ENCODE measurements around the gene SMAD2. TPM values are rescaled to one million over a fixed set of nuclear protein-coding genes. Genes with fewer than 3 reads are reported as not detected.

Gene SMAD2
- polyA plus RNA-seq, 1 experiment, result 52.2 TPM

DNA sequence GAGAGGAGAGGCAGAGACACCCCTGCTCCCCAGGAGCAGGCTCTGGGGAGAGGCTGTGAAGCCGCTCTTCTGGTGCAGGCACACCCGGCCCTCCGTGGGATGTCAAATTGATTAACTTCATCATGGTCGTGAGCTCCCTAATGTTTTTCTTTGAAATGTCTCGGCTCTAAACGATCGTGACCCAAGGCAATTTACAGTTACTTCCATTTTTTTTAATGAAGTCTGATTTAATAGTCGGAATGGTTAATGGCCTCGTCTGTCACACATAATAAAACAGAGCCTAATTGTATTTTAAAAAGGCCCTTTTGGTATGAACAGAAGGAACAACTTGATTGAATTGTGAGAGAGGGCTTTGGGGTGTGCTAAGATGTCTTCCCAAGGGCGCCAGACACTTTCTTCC, 130.2 kb downstream of the SMAD2 start:
- H3K27me3 ChIP-seq (ENCODE audit: control insufficient read depth, insufficient read depth, low read length), result peaks cover 12% of the 10 kb centered on the region
- H3K4me3 ChIP-seq (ENCODE audit: low read depth, low read length), result no peak overlapping the region
- no peak for DNase-seq (ENCODE audit: low read depth)
- ChIA-PET CTCF (interaction anchor here (1.3 kb wide), 1 partner anchor 51 kb away, joined by 5 read pairs; no protein-coding TSS in a partner anchor), POLR2A (no interaction called here)
- H3K36me3 ChIP-seq (ENCODE audit: control insufficient read depth, insufficient read depth, low read length), result no peaks in the 10 kb centered on the region
- TF ChIP-seq, protein P1, sequence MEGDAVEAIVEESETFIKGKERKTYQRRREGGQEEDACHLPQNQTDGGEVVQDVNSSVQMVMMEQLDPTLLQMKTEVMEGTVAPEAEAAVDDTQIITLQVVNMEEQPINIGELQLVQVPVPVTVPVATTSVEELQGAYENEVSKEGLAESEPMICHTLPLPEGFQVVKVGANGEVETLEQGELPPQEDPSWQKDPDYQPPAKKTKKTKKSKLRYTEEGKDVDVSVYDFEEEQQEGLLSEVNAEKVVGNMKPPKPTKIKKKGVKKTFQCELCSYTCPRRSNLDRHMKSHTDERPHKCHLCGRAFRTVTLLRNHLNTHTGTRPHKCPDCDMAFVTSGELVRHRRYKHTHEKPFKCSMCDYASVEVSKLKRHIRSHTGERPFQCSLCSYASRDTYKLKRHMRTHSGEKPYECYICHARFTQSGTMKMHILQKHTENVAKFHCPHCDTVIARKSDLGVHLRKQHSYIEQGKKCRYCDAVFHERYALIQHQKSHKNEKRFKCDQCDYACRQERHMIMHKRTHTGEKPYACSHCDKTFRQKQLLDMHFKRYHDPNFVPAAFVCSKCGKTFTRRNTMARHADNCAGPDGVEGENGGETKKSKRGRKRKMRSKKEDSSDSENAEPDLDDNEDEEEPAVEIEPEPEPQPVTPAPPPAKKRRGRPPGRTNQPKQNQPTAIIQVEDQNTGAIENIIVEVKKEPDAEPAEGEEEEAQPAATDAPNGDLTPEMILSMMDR (IDR thresholded peaks at IDR 0.05; ENCODE audit: insufficient read depth, low read depth, low read length), result no peak

DNA sequence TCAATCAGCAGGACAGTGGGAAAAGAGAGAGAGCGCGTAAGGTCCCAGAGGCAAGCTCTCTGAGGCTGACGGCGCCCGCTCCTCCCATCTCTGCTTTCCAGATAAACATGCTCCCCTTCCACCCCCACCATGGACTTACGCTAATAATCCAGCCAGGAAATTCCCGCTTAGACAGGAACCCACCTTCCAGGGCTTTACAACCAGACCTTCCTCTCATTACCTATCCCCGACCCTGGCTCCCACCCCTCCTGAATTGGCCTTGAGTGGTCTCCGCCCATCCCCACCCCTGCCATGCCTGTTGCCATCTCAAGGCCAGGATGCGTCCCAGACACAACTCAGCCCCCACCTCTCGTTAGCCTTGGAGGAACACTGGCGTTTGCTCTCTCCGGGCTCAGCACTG, 131.1 kb downstream of the SMAD2 start:
- ChIA-PET CTCF (no interaction called here), POLR2A (no interaction called here)
- Histone ChIP-seq H3K36me3 (ENCODE audit: control insufficient read depth, insufficient read depth, low read length) (no peaks in the 10 kb centered on the region), H3K27me3 (ENCODE audit: control insufficient read depth, insufficient read depth, low read length) (peaks cover 14% of the 10 kb centered on the region), H3K4me3 (ENCODE audit: low read depth, low read length) (no peak overlapping the region)
- DNase-seq (ENCODE audit: low read depth), result no peak
- TF ChIP-seq, protein P1 (IDR thresholded peaks at IDR 0.05; ENCODE audit: insufficient read depth, low read depth, low read length), result no peak

GRCh38 chr18:47798366-47798765, 132.1 kb downstream of the SMAD2 start:
- H3K4me3 ChIP-seq (ENCODE audit: low read depth, low read length), result no peak overlapping the region
- no peaks in the 10 kb centered on the region for H3K36me3 ChIP-seq (ENCODE audit: control insufficient read depth, insufficient read depth, low read length)
- no peak for DNase-seq (ENCODE audit: low read depth)
- ChIA-PET CTCF (no interaction called here), POLR2A (no interaction called here)
- peaks cover 12% of the 10 kb centered on the region for H3K27me3 ChIP-seq (ENCODE audit: control insufficient read depth, insufficient read depth, low read length)
- TF ChIP-seq, protein P1 (IDR thresholded peaks at IDR 0.05; ENCODE audit: insufficient read depth, low read depth, low read length), result no peak

- DNase-seq (ENCODE audit: low read depth), result no peak
- CTCF ChIA-PET, result no interaction called here
These were observed 133.3 kb downstream of the SMAD2 start for GRCh38 chr18:47797126-47797525.

DNA sequence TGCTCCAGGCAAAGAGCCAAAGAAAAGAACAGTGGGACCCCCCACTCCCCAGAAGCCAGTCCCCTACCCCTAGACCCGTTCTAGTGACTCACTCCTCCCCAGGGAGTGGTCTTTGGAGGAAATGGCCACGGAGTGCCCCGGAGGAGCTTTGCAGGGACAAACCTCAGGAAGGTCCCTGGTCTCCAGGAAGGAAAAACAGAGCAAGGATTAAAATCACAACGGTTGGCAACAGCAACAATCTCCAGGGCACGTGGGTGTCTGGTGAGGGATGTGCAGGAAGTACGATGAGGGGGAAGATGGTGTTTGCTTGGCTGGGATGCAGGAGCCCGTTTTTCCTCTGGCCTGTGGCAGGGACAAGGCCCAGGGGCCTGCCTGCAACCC, 135.0 kb downstream of the SMAD2 start:
- CTCF ChIA-PET, result no interaction called here
- no peak overlapping the region for H3K4me3 ChIP-seq (ENCODE audit: low read depth, low read length)
- POLR2A ChIA-PET, result no interaction called here
- TF ChIP-seq, protein P1 (IDR thresholded peaks at IDR 0.05; ENCODE audit: insufficient read depth, low read depth, low read length), result no peak
- DNase-seq (ENCODE audit: low read depth), result no peak
- H3K27me3 ChIP-seq (ENCODE audit: control insufficient read depth, insufficient read depth, low read length), result peaks cover 7% of the 10 kb centered on the region
- no peaks in the 10 kb centered on the region for H3K36me3 ChIP-seq (ENCODE audit: control insufficient read depth, insufficient read depth, low read length)

More at GRCh38 chr18:47797126-47797525, 133.3 kb downstream of the SMAD2 start:
- Histone ChIP-seq H3K36me3 (ENCODE audit: control insufficient read depth, insufficient read depth, low read length) (no peaks in the 10 kb centered on the region), H3K27me3 (ENCODE audit: control insufficient read depth, insufficient read depth, low read length) (peaks cover 11% of the 10 kb centered on the region), H3K4me3 (ENCODE audit: low read depth, low read length) (no peak overlapping the region)
- POLR2A ChIA-PET, result no interaction called here
- TF ChIP-seq, protein P1 (IDR thresholded peaks at IDR 0.05; ENCODE audit: insufficient read depth, low read depth, low read length), result no peak
